Coronary artery (tissue), 2 donors: Measurements from ENCODE around the gene STK39.

ENCODE experiments used
- DNase-seq: peaks from one replicate; pipeline ENCODE4 v3.0.0-alpha.2; 2017; ENCODE audit warnings: low spot score
- H3K27ac ChIP-seq, 2 donors: fragments of 200-600 bp; sonication (generic); one replicate each; pipeline ENCODE4 v1.5.1; 2016 to 2019
- H3K4me3 ChIP-seq: fragments of 200-600 bp; sonication (generic); 2 replicates; pipeline ENCODE4 v1.5.1; 2016; ENCODE audit warnings: mild to moderate bottlenecking, moderate library complexity
- TF ChIP-seq, protein P1 (sequence below): fragments of 200-600 bp; sonication (generic); IDR thresholded peaks from one replicate; pipeline ENCODE4 v1.5.1; 2019; ENCODE audit warnings: antibody characterized with exemption

The STK39 gene

DNA sequence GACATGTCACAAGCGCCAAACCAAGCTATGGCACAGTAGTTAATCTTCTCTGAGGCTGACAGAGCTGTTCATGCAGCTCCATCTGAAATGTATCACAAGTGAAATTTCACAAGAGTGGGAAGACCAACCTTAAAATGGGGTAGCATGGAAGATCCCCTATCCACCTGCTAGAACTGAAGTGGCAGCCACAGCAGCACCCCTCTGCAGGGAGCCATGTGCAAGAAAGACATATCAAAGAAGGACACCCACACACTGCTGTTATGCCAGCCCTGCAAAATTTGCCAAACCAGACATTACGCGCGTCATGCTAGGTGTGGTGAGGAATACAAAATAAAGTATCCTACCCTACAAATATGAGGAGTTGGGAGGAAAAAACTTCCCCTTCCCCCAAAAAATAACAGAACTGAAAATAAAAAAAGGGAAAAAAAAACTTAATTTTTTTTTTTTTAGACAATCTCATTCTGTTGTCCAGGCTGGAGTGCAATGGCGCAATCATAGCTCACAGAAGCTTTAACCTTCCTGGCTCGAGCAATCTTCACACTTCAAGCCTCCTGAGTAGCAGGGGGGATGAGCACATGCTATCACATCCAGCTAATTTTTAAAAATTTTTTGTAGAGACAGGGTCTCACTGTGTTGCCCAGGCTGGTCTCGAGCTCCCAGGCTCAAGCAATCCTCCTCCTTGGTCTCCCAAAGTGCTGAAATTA lies 76.2 kb downstream of the STK39 start:
- DNase-seq = no peak
- TF ChIP-seq, protein P1, sequence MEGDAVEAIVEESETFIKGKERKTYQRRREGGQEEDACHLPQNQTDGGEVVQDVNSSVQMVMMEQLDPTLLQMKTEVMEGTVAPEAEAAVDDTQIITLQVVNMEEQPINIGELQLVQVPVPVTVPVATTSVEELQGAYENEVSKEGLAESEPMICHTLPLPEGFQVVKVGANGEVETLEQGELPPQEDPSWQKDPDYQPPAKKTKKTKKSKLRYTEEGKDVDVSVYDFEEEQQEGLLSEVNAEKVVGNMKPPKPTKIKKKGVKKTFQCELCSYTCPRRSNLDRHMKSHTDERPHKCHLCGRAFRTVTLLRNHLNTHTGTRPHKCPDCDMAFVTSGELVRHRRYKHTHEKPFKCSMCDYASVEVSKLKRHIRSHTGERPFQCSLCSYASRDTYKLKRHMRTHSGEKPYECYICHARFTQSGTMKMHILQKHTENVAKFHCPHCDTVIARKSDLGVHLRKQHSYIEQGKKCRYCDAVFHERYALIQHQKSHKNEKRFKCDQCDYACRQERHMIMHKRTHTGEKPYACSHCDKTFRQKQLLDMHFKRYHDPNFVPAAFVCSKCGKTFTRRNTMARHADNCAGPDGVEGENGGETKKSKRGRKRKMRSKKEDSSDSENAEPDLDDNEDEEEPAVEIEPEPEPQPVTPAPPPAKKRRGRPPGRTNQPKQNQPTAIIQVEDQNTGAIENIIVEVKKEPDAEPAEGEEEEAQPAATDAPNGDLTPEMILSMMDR = no peak
- H3K27ac ChIP-seq = no peak overlapping the region
- H3K4me3 ChIP-seq = no peak overlapping the region

GRCh38 chr2:168169097-168169745 lies 78.2 kb downstream of the STK39 start:
- TF ChIP-seq, protein P1 = no peak
- Histone ChIP-seq H3K27ac (no peak overlapping the region), H3K4me3 (no peak overlapping the region)
- DNase-seq = no peak

- TF ChIP-seq, protein P1 = no peak
- DNase-seq = no peak
- Histone ChIP-seq H3K4me3 (no peak overlapping the region), H3K27ac (no peak overlapping the region)
These were observed 79.7 kb downstream of the STK39 start for GRCh38 chr2:168167511-168168263.

- TF ChIP-seq, protein P1 = no peak
- Histone ChIP-seq H3K4me3 (no peak overlapping the region), H3K27ac (no peak overlapping the region)
- no peak for DNase-seq
These were observed 80.4 kb downstream of the STK39 start for GRCh38 chr2:168166902-168167510.

GRCh38 chr2:168165985-168166901 lies 81.2 kb downstream of the STK39 start:
- Histone ChIP-seq H3K4me3 (no peak overlapping the region), H3K27ac (no peak overlapping the region)
- TF ChIP-seq, protein P1 = no peak
- no peak for DNase-seq

DNA sequence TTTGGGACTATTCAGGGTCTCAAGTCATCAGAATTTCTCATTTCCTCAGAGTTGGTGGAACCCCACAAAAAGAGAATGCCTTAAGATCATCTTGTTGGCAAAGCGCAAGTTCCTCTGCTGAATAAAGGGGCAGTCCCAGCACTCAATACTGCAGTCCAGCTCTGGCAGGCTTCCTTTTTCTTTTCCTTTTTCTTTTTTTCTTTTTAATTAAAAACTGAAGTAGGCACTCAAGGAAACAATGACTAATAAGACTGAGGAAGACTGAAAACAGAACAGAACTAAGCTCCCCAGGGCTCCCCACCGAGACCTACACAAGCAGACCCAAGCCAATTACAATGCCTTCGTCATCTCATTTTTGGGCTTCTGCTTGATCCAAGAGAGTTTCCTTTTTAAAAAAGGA lies 82.0 kb downstream of the STK39 start:
- DNase-seq = no peak
- no peak overlapping the region for H3K27ac ChIP-seq

More for the DNA sequence above, 82.0 kb downstream of the STK39 start:
- TF ChIP-seq, protein P1 = no peak
- H3K4me3 ChIP-seq = no peak overlapping the region
